ENCODE results near the gene TMPRSS12.
A peak's percentile ranks its signal among the peaks of the same experiment; 100 is the strongest.
"Not testable (repeated sequence)": the region's sequence is repeated elsewhere in the genome, so short reads cannot be mapped to it uniquely, and the experiment has no call there.

The TMPRSS12 gene

DNA sequence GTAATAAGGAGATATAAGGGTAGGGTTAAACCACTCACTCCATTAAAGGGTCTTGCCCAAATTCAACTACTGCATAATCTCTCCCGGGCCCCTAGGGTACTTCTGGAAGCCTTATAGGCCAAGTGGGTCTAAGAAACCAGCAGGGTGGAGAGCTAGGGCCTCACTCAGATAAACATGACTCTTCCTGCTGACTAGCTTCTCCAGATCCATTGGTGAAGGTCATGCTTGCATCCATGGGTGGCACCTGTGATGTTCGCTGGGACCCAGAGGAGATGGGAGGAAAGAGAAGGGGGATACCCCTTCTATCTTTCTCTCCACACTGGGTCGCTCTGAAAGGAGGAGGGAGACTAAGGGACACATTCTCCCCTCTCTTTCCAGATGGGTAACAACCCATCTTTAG, 73.6 kb downstream of the TMPRSS12 start:
- peaks cover 3% of the 10 kb centered on the region for H3K4me1 ChIP-seq (ENCODE audit: control insufficient read depth, low read depth, low read length)
- H3K4me3 ChIP-seq (ENCODE audit: low read length): no peak overlapping the region
- no peaks in the 10 kb centered on the region for H3K27me3 ChIP-seq (ENCODE audit: control insufficient read depth, insufficient read depth, low read length)
- no peaks in the 10 kb centered on the region for H3K36me3 ChIP-seq (ENCODE audit: control insufficient read depth, low read depth, low read length)
- peaks cover 27% of the 10 kb centered on the region for H3K9me3 ChIP-seq (ENCODE audit: control insufficient read depth, low read depth, low read length)
- no peak overlapping the region for H3K9ac ChIP-seq (ENCODE audit: low read length)
- H3K27ac ChIP-seq (ENCODE audit: low read length): no peak overlapping the region

DNA sequence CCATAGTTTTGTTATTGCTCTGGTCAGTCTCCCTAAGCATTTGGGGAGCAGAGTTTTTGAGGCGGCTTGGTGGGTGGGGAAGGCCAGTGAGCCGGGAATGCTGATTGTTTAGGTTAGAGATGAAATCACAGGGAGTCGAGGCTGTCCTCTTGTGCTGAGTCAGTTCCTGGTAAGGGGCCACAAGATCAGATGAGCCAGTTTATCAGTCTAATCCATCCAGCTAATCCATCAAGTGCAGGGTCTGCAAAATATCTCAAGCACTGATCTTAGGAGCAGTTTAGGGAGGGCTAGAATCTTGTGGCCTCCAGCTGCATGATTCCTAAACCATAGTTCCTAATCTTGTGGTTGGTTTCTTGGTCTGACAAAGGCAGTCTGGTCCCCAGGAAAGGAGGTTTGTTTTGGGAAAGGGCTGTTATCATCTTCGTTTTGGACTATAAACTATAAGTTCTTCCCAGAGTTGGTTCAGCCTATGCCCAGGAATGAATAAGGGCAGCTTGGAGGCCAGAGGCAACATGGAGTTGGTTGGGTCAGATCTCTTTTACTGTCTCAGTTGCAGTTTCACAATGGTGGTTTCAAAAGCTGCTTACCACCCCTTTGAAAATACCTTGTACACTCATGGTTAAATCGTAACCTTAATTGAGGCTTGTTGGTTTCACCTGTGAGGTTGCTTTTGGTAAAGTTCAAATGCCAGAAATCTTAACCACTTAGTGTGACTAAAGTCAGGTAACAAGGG, 76.0 kb downstream of the TMPRSS12 start:
- Histone ChIP-seq H3K27me3 (ENCODE audit: control insufficient read depth, insufficient read depth, low read length) (no peaks in the 10 kb centered on the region), H3K4me1 (ENCODE audit: control insufficient read depth, low read depth, low read length) (peaks cover 16% of the 10 kb centered on the region), H3K4me3 (ENCODE audit: low read length) (no peak overlapping the region), H3K36me3 (ENCODE audit: control insufficient read depth, low read depth, low read length) (no peaks in the 10 kb centered on the region), H3K9me3 (ENCODE audit: control insufficient read depth, low read depth, low read length) (peaks cover 21% of the 10 kb centered on the region), H3K27ac (ENCODE audit: low read length) (no peak overlapping the region), H3K9ac (ENCODE audit: low read length) (no peak overlapping the region)

- Histone ChIP-seq H3K9ac (ENCODE audit: low read length) (no peak overlapping the region), H3K36me3 (ENCODE audit: control insufficient read depth, low read depth, low read length) (no peaks in the 10 kb centered on the region), H3K27ac (ENCODE audit: low read length) (no peak overlapping the region), H3K4me1 (ENCODE audit: control insufficient read depth, low read depth, low read length) (peaks cover 35% of the 10 kb centered on the region), H3K27me3 (ENCODE audit: control insufficient read depth, insufficient read depth, low read length) (no peaks in the 10 kb centered on the region), H3K9me3 (ENCODE audit: control insufficient read depth, low read depth, low read length) (no peaks in the 10 kb centered on the region), H3K4me3 (ENCODE audit: low read length) (no peak overlapping the region)
These were observed 80.1 kb downstream of the TMPRSS12 start for GRCh38 chr12:50922820-50923219.

GRCh38 chr12:50923361-50924130, 80.8 kb downstream of the TMPRSS12 start:
- Histone ChIP-seq H3K4me1 (ENCODE audit: control insufficient read depth, low read depth, low read length) (peaks cover 41% of the 10 kb centered on the region), H3K9me3 (ENCODE audit: control insufficient read depth, low read depth, low read length) (no peaks in the 10 kb centered on the region), H3K27me3 (ENCODE audit: control insufficient read depth, insufficient read depth, low read length) (no peaks in the 10 kb centered on the region), H3K27ac (ENCODE audit: low read length) (peak overlapping the region; percentile 53), H3K9ac (ENCODE audit: low read length) (peak overlapping the region; percentile 38), H3K36me3 (ENCODE audit: control insufficient read depth, low read depth, low read length) (no peaks in the 10 kb centered on the region), H3K4me3 (ENCODE audit: low read length) (peak overlapping the region; percentile 47)

DNA sequence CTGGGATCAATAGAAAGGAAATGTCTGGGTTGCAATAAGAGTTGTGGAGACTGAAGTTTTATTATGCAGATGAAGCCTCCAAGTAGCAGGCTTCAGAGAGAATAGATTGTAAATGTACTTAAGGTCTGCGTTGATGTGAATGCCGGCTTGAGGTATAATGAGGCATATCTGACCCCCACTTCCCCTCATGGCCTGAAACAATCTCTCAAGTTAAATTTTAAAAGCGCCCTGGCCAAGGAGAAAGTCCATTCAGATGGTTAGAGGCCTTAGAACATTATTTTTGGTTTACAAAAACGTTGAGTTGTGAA, 81.4 kb downstream of the TMPRSS12 start:
- Histone ChIP-seq H3K27me3 (ENCODE audit: control insufficient read depth, insufficient read depth, low read length) (no peaks in the 10 kb centered on the region), H3K27ac (ENCODE audit: low read length) (peak overlapping the region; percentile 38), H3K4me3 (ENCODE audit: low read length) (peak overlapping the region; percentile 47), H3K4me1 (ENCODE audit: control insufficient read depth, low read depth, low read length) (peaks cover 43% of the 10 kb centered on the region), H3K9ac (ENCODE audit: low read length) (peak overlapping the region; percentile 38), H3K9me3 (ENCODE audit: control insufficient read depth, low read depth, low read length) (no peaks in the 10 kb centered on the region), H3K36me3 (ENCODE audit: control insufficient read depth, low read depth, low read length) (no peaks in the 10 kb centered on the region)

- no peaks in the 10 kb centered on the region for H3K36me3 ChIP-seq (ENCODE audit: control insufficient read depth, low read depth, low read length)
- H3K9ac ChIP-seq (ENCODE audit: low read length): peak overlapping the region; percentile 38
- peak overlapping the region; percentile 38 for H3K27ac ChIP-seq (ENCODE audit: low read length)
- H3K9me3 ChIP-seq (ENCODE audit: control insufficient read depth, low read depth, low read length): no peaks in the 10 kb centered on the region
- no peaks in the 10 kb centered on the region for H3K27me3 ChIP-seq (ENCODE audit: control insufficient read depth, insufficient read depth, low read length)
- H3K4me3 ChIP-seq (ENCODE audit: low read length): peak overlapping the region; percentile 47
- peaks cover 43% of the 10 kb centered on the region for H3K4me1 ChIP-seq (ENCODE audit: control insufficient read depth, low read depth, low read length)
These were observed 82.0 kb downstream of the TMPRSS12 start for GRCh38 chr12:50924439-50925341.

DNA sequence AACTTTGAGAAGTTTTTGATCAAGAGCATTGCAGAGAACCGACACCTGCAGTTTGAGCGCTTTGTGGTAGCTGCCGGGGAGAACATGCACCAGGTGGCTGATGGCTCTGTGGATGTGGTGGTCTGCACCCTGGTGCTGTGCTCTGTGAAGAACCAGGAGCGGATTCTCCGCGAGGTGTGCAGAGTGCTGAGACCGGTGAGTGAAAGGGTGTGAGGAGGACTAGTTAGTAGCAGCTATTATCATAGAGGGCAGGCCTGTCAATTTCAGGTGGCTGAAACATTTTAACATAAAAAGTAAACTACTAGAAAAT, 82.6 kb downstream of the TMPRSS12 start:
- Histone ChIP-seq H3K9me3 (ENCODE audit: control insufficient read depth, low read depth, low read length) (no peaks in the 10 kb centered on the region), H3K4me3 (ENCODE audit: low read length) (peak overlapping the region; percentile 47), H3K36me3 (ENCODE audit: control insufficient read depth, low read depth, low read length) (no peaks in the 10 kb centered on the region), H3K27ac (ENCODE audit: low read length) (no peak overlapping the region), H3K9ac (ENCODE audit: low read length) (peak overlapping the region; percentile 18), H3K4me1 (ENCODE audit: control insufficient read depth, low read depth, low read length) (peaks cover 40% of the 10 kb centered on the region), H3K27me3 (ENCODE audit: control insufficient read depth, insufficient read depth, low read length) (no peaks in the 10 kb centered on the region)

DNA sequence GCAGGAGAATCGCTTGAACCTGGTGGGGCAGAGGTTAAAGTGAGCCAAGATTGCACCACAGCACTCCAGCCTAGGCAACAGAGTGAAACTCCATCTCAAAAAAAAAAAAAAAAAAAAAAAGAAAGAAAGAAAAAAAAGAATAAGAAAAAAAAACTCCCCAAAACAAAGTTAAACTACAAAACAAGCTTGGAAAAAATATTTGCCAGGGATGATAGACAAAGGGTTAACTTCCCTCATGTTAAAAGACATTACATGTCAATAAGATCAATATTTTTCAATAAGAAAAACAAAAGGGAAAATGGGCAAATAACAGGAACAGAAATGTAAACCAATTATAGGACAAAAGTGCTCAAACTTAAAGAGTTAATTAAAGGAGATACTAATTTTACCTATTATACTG, 83.2 kb downstream of the TMPRSS12 start:
- no peak overlapping the region for H3K27ac ChIP-seq (ENCODE audit: low read length)
- peak overlapping the region; percentile 25 for H3K4me3 ChIP-seq (ENCODE audit: low read length)

DNA sequence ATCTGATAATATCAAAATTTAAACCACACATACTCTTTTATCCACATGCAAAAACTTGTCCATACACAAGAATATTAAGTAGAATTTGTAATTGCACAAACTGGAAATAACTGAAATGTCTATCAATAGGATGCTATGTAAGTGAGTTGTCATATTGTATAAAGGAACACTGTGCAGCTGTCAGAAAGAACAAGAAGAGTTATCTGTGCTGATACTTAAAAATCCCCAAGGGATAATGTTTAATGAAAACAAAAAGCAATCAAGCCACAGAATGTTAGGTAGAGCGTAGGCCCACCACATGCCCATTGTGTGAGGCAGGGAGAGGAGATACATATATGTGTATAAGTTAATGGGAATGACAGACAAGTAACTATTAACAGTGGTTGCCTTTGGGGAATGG, 83.7 kb downstream of the TMPRSS12 start:
- Histone ChIP-seq H3K9me3 (ENCODE audit: control insufficient read depth, low read depth, low read length) (no peaks in the 10 kb centered on the region), H3K27me3 (ENCODE audit: control insufficient read depth, insufficient read depth, low read length) (no peaks in the 10 kb centered on the region), H3K27ac (ENCODE audit: low read length) (no peak overlapping the region), H3K36me3 (ENCODE audit: control insufficient read depth, low read depth, low read length) (no peaks in the 10 kb centered on the region), H3K4me3 (ENCODE audit: low read length) (peak overlapping the region; percentile 25), H3K9ac (ENCODE audit: low read length) (no peak overlapping the region), H3K4me1 (ENCODE audit: control insufficient read depth, low read depth, low read length) (peaks cover 40% of the 10 kb centered on the region)

More for the DNA sequence above, 83.2 kb downstream of the TMPRSS12 start:
- Histone ChIP-seq H3K4me1 (ENCODE audit: control insufficient read depth, low read depth, low read length) (peaks cover 40% of the 10 kb centered on the region), H3K9ac (ENCODE audit: low read length) (no peak overlapping the region), H3K9me3 (ENCODE audit: control insufficient read depth, low read depth, low read length) (no peaks in the 10 kb centered on the region), H3K36me3 (ENCODE audit: control insufficient read depth, low read depth, low read length) (no peaks in the 10 kb centered on the region), H3K27me3 (ENCODE audit: control insufficient read depth, insufficient read depth, low read length) (no peaks in the 10 kb centered on the region)

GRCh38 chr12:50926932-50927331, 84.2 kb downstream of the TMPRSS12 start:
- H3K4me3 ChIP-seq (ENCODE audit: low read length); H3K9ac ChIP-seq (ENCODE audit: low read length); H3K27me3 ChIP-seq (ENCODE audit: control insufficient read depth, insufficient read depth, low read length); H3K36me3 ChIP-seq (ENCODE audit: control insufficient read depth, low read depth, low read length); H3K9me3 ChIP-seq (ENCODE audit: control insufficient read depth, low read depth, low read length); H3K27ac ChIP-seq (ENCODE audit: low read length): not testable (repeated sequence)
- peaks cover 40% of the 10 kb centered on the region for H3K4me1 ChIP-seq (ENCODE audit: control insufficient read depth, low read depth, low read length)

- Histone ChIP-seq H3K4me1 (ENCODE audit: control insufficient read depth, low read depth, low read length) (peaks cover 38% of the 10 kb centered on the region), H3K36me3 (ENCODE audit: control insufficient read depth, low read depth, low read length) (no peaks in the 10 kb centered on the region), H3K27ac (ENCODE audit: low read length) (no peak overlapping the region), H3K27me3 (ENCODE audit: control insufficient read depth, insufficient read depth, low read length) (no peaks in the 10 kb centered on the region), H3K9me3 (ENCODE audit: control insufficient read depth, low read depth, low read length) (no peaks in the 10 kb centered on the region), H3K4me3 (ENCODE audit: low read length) (peak overlapping the region; percentile 7), H3K9ac (ENCODE audit: low read length) (no peak overlapping the region)
These were observed 84.6 kb downstream of the TMPRSS12 start for GRCh38 chr12:50927356-50927755.

All from iPS-18a (cell line).